ENCODE data around the gene HEPHL1.

HEPHL1 gene

GRCh38 chr11:94059065-94059464 is 37.9 kb downstream of the HEPHL1 start:
- FAIRE-seq (no peak), DNase-seq (ENCODE audit: insufficient read length, low spot score) (no peak)
- no peak for TF ChIP-seq POU2F2 (IDR thresholded peaks at IDR 0.05; ENCODE audit: low read depth, low read length)
- TF ChIP-seq POLR2AphosphoS5 (IDR thresholded peaks at IDR 0.05; ENCODE audit: low read depth, low read length), result no peak
- no peak for TF ChIP-seq POLR2A (IDR thresholded peaks at IDR 0.05; ENCODE audit: low read depth, low read length)
- TF ChIP-seq PAX5 (IDR thresholded peaks at IDR 0.05; ENCODE audit: insufficient read depth, low read length, severe bottlenecking), result no peak
- TF ChIP-seq TAF1 (IDR thresholded peaks at IDR 0.05; ENCODE audit: low read depth, low read length), result no peak
- TF ChIP-seq SPI1 (IDR thresholded peaks at IDR 0.05; ENCODE audit: low read depth, low read length), result no peak

- TF ChIP-seq TAF1 (IDR thresholded peaks at IDR 0.05; ENCODE audit: low read depth, low read length), result no peak
- TF ChIP-seq SPI1 (IDR thresholded peaks at IDR 0.05; ENCODE audit: low read depth, low read length), result no peak
- TF ChIP-seq POLR2AphosphoS5 (IDR thresholded peaks at IDR 0.05; ENCODE audit: low read depth, low read length), result no peak
- no peak for TF ChIP-seq PAX5 (IDR thresholded peaks at IDR 0.05; ENCODE audit: insufficient read depth, low read length, severe bottlenecking)
- TF ChIP-seq POU2F2 (IDR thresholded peaks at IDR 0.05; ENCODE audit: low read depth, low read length), result no peak
- TF ChIP-seq POLR2A (IDR thresholded peaks at IDR 0.05; ENCODE audit: low read depth, low read length), result no peak
- no peak for FAIRE-seq
- no peak for DNase-seq (ENCODE audit: insufficient read length, low spot score)
Measured at GRCh38 chr11:94060401-94060800, 39.2 kb downstream of the HEPHL1 start.

- FAIRE-seq, result no peak
- no peak for DNase-seq (ENCODE audit: insufficient read length, low spot score)
- TF ChIP-seq POLR2A (IDR thresholded peaks at IDR 0.05; ENCODE audit: low read depth, low read length) (no peak), TAF1 (IDR thresholded peaks at IDR 0.05; ENCODE audit: low read depth, low read length) (no peak), PAX5 (IDR thresholded peaks at IDR 0.05; ENCODE audit: insufficient read depth, low read length, severe bottlenecking) (no peak), POU2F2 (IDR thresholded peaks at IDR 0.05; ENCODE audit: low read depth, low read length) (no peak), SPI1 (IDR thresholded peaks at IDR 0.05; ENCODE audit: low read depth, low read length) (no peak), POLR2AphosphoS5 (IDR thresholded peaks at IDR 0.05; ENCODE audit: low read depth, low read length) (no peak)
Measured at GRCh38 chr11:94062360-94062759, 41.2 kb downstream of the HEPHL1 start.

- TF ChIP-seq POU2F2 (IDR thresholded peaks at IDR 0.05; ENCODE audit: low read depth, low read length) (no peak), POLR2AphosphoS5 (IDR thresholded peaks at IDR 0.05; ENCODE audit: low read depth, low read length) (no peak), SPI1 (IDR thresholded peaks at IDR 0.05; ENCODE audit: low read depth, low read length) (no peak), TAF1 (IDR thresholded peaks at IDR 0.05; ENCODE audit: low read depth, low read length) (no peak), PAX5 (IDR thresholded peaks at IDR 0.05; ENCODE audit: insufficient read depth, low read length, severe bottlenecking) (no peak), POLR2A (IDR thresholded peaks at IDR 0.05; ENCODE audit: low read depth, low read length) (no peak)
- no peak for DNase-seq (ENCODE audit: insufficient read length, low spot score)
- FAIRE-seq, result no peak
Measured at GRCh38 chr11:94066901-94067429, 45.8 kb downstream of the HEPHL1 start.

GRCh38 chr11:94068764-94069163 is 47.6 kb downstream of the HEPHL1 start:
- FAIRE-seq, result no peak
- no peak for DNase-seq (ENCODE audit: insufficient read length, low spot score)

GRCh38 chr11:94077552-94078293 is 56.6 kb downstream of the HEPHL1 start:
- no peak for DNase-seq (ENCODE audit: insufficient read length, low spot score)
- no peak for FAIRE-seq

More at GRCh38 chr11:94068764-94069163, 47.6 kb downstream of the HEPHL1 start:
- TF ChIP-seq POLR2A (IDR thresholded peaks at IDR 0.05; ENCODE audit: low read depth, low read length) (no peak), PAX5 (IDR thresholded peaks at IDR 0.05; ENCODE audit: insufficient read depth, low read length, severe bottlenecking) (no peak), POU2F2 (IDR thresholded peaks at IDR 0.05; ENCODE audit: low read depth, low read length) (no peak), POLR2AphosphoS5 (IDR thresholded peaks at IDR 0.05; ENCODE audit: low read depth, low read length) (no peak), SPI1 (IDR thresholded peaks at IDR 0.05; ENCODE audit: low read depth, low read length) (no peak), TAF1 (IDR thresholded peaks at IDR 0.05; ENCODE audit: low read depth, low read length) (no peak)

GRCh38 chr11:94084164-94084563 is 63.0 kb downstream of the HEPHL1 start:
- DNase-seq (ENCODE audit: insufficient read length, low spot score) (no peak), FAIRE-seq (no peak)

More at GRCh38 chr11:94077552-94078293, 56.6 kb downstream of the HEPHL1 start:
- TF ChIP-seq SPI1 (IDR thresholded peaks at IDR 0.05; ENCODE audit: low read depth, low read length) (no peak), TAF1 (IDR thresholded peaks at IDR 0.05; ENCODE audit: low read depth, low read length) (no peak), POU2F2 (IDR thresholded peaks at IDR 0.05; ENCODE audit: low read depth, low read length) (no peak)

GRCh38 chr11:94088906-94089305 is 67.8 kb downstream of the HEPHL1 start:
- no peak for DNase-seq (ENCODE audit: insufficient read length, low spot score)
- no peak for FAIRE-seq
- TF ChIP-seq POU2F2 (IDR thresholded peaks at IDR 0.05; ENCODE audit: low read depth, low read length) (no peak), POLR2A (IDR thresholded peaks at IDR 0.05; ENCODE audit: low read depth, low read length) (no peak), PAX5 (IDR thresholded peaks at IDR 0.05; ENCODE audit: insufficient read depth, low read length, severe bottlenecking) (no peak), POLR2AphosphoS5 (IDR thresholded peaks at IDR 0.05; ENCODE audit: low read depth, low read length) (no peak), SPI1 (IDR thresholded peaks at IDR 0.05; ENCODE audit: low read depth, low read length) (no peak), TAF1 (IDR thresholded peaks at IDR 0.05; ENCODE audit: low read depth, low read length) (no peak)

More at GRCh38 chr11:94084164-94084563, 63.0 kb downstream of the HEPHL1 start:
- no peak for TF ChIP-seq POU2F2 (IDR thresholded peaks at IDR 0.05; ENCODE audit: low read depth, low read length)
- no peak for TF ChIP-seq TAF1 (IDR thresholded peaks at IDR 0.05; ENCODE audit: low read depth, low read length)
- no peak for TF ChIP-seq POLR2AphosphoS5 (IDR thresholded peaks at IDR 0.05; ENCODE audit: low read depth, low read length)
- no peak for TF ChIP-seq PAX5 (IDR thresholded peaks at IDR 0.05; ENCODE audit: insufficient read depth, low read length, severe bottlenecking)
- TF ChIP-seq SPI1 (IDR thresholded peaks at IDR 0.05; ENCODE audit: low read depth, low read length), result no peak
- TF ChIP-seq POLR2A (IDR thresholded peaks at IDR 0.05; ENCODE audit: low read depth, low read length), result no peak

GRCh38 chr11:94089341-94089740 is 68.2 kb downstream of the HEPHL1 start:
- no peak for TF ChIP-seq PAX5 (IDR thresholded peaks at IDR 0.05; ENCODE audit: insufficient read depth, low read length, severe bottlenecking)
- TF ChIP-seq POLR2AphosphoS5 (IDR thresholded peaks at IDR 0.05; ENCODE audit: low read depth, low read length), result no peak
- TF ChIP-seq POLR2A (IDR thresholded peaks at IDR 0.05; ENCODE audit: low read depth, low read length), result no peak
- no peak for TF ChIP-seq POU2F2 (IDR thresholded peaks at IDR 0.05; ENCODE audit: low read depth, low read length)
- no peak for TF ChIP-seq TAF1 (IDR thresholded peaks at IDR 0.05; ENCODE audit: low read depth, low read length)
- TF ChIP-seq SPI1 (IDR thresholded peaks at IDR 0.05; ENCODE audit: low read depth, low read length), result no peak
- DNase-seq (ENCODE audit: insufficient read length, low spot score) (no peak), FAIRE-seq (no peak)
